SK-N-SH (cell line): ENCODE results near the gene KIR2DL1. TPM values are rescaled to one million over a fixed set of nuclear protein-coding genes. Genes with fewer than 3 reads are reported as not detected.
"Not testable (repeated sequence)": the region's sequence is repeated elsewhere in the genome, so short reads cannot be mapped to it uniquely, and the experiment has no call there.

Experiments
- CTCF ChIA-PET: fragments of 300-600, 350-600 bp; formaldehyde crosslinking; extraction: SDS; loops from one replicate; lab custom pipeline; 2021; lab: Yijun Ruan, JAX
- POLR2A ChIA-PET: fragments of 350-600 bp; sonication (Branson Sonifier 250); formaldehyde crosslinking; extraction: SDS; loops from one replicate; lab custom pipeline; 2020; ENCODE audit warnings: antibody characterized with exemption, inconsistent platforms; lab: Yijun Ruan, JAX
- DNase-seq: peaks from one replicate; pipeline ENCODE4 v3.0.0; 2012
- H2AFZ ChIP-seq: fragments of 200-600 bp; sonication (generic); 2 replicates; pipeline ENCODE4 v1.8.1; 2016; ENCODE audit warnings: antibody characterized with exemption, mild to moderate bottlenecking, low read depth
- H3F3A ChIP-seq: fragments of 200-600 bp; sonication (generic); replicated peaks from 2 replicates; pipeline ENCODE3; 2016; ENCODE audit warnings: antibody characterized with exemption, mild to moderate bottlenecking; ENCODE audit not compliant: insufficient read depth
- H3K27ac ChIP-seq, 2 experiments: fragments of 200-500 bp in 1 of 2; fragments of 200-600 bp in 1 of 2; sonication (Bioruptor generic) in 1 of 2; sonication (generic), shearing (Covaris generic) in 1 of 2; 2 replicates each; pipeline versions ENCODE4 v1.5.1 to v1.6.1; 2014 to 2016; ENCODE audit warnings: low read depth in 2 of 2, inconsistent platforms in 1 of 2, low read length in 1 of 2, mild to moderate bottlenecking in 1 of 2, mixed read lengths in 1 of 2
- H3K27me3 ChIP-seq: fragments of 200-600 bp; sonication (generic), shearing (Covaris generic); 2 replicates; pipeline ENCODE4 v1.6.1; 2016; ENCODE audit warnings: mixed run types; ENCODE audit not compliant: insufficient read depth
- H3K36me3 ChIP-seq, 2 experiments: fragments of 200-500 bp in 1 of 2; fragments of 200-600 bp in 1 of 2; sonication (Bioruptor generic) in 1 of 2; sonication (generic) in 1 of 2; replicated peaks in 1 of 2; 2 replicates each; pipeline versions ENCODE3 to v1.5.1; 2014 to 2016; ENCODE audit warnings: low read length in 1 of 2, mild to moderate bottlenecking in 1 of 2; ENCODE audit not compliant: insufficient read depth in 2 of 2, control insufficient read depth in 1 of 2
- H3K4me1 ChIP-seq, 2 experiments: fragments of 200-500 bp in 1 of 2; fragments of 200-600 bp in 1 of 2; sonication (Bioruptor generic) in 1 of 2; sonication (generic), shearing (Covaris generic) in 1 of 2; 2 replicates each; pipeline versions ENCODE4 v1.5.1 to v1.6.1; 2014 to 2016; ENCODE audit warnings: low read depth in 1 of 2, low read length in 1 of 2, mixed run types in 1 of 2; ENCODE audit not compliant: insufficient read depth in 2 of 2, control insufficient read depth in 1 of 2
- H3K4me2 ChIP-seq: fragments of 200-600 bp; sonication (generic), shearing (Covaris generic); 2 replicates; pipeline ENCODE4 v1.6.1; 2017; ENCODE audit warnings: mixed run types
- H3K4me3 ChIP-seq, 2 experiments: fragments of 200-500 bp in 1 of 2; fragments of 200-600 bp in 1 of 2; sonication (Bioruptor generic) in 1 of 2; sonication (generic), shearing (Covaris generic) in 1 of 2; 2 replicates each; pipeline versions ENCODE4 v1.5.1 to v1.8.1; 2014 to 2016; ENCODE audit warnings: low read depth in 2 of 2, inconsistent platforms in 1 of 2, low read length in 1 of 2, mild to moderate bottlenecking in 1 of 2, mixed read lengths in 1 of 2, moderate library complexity in 1 of 2
- H3K79me2 ChIP-seq: fragments of 200-600 bp; sonication (generic); 2 replicates; pipeline ENCODE4 v1.8.1; 2017; ENCODE audit warnings: mild to moderate bottlenecking; ENCODE audit not compliant: insufficient read depth
- H3K9ac ChIP-seq: fragments of 200-600 bp; sonication (generic); 2 replicates; pipeline ENCODE4 v1.6.1; 2017; ENCODE audit warnings: mixed run types
- H3K9me2 ChIP-seq: fragments of 200-600 bp; sonication (generic); 2 replicates; pipeline ENCODE4 v1.6.1; 2017; ENCODE audit warnings: mixed run types
- H3K9me3 ChIP-seq: fragments of 200-600 bp; sonication (generic); 2 replicates; pipeline ENCODE4 v1.6.1; 2017; ENCODE audit warnings: mixed run types, mild to moderate bottlenecking, moderate library complexity
- H4K20me1 ChIP-seq: fragments of 200-600 bp; sonication (generic); 2 replicates; pipeline ENCODE4 v1.6.1; 2017; ENCODE audit warnings: mild to moderate bottlenecking, mixed run types; ENCODE audit not compliant: insufficient read depth
- WGBS: methylation state at CpG from one replicate; pipeline ENCODE4 v1.1.6; 2017; ENCODE audit warnings: low lambda C conversion rate; 5-methylcytosine and 5-hydroxymethylcytosine counted together
- polyA plus RNA-seq, 3 experiments: library from polyadenylated mRNA; depleted of rRNA; stranded (reverse); fragments of >200 nt; gene quantifications; 2 replicates each; pipeline ENCODE4 v1.2.3, GENCODE V29; 2012

The KIR2DL1 gene
- polyA plus RNA-seq, 1 of the 3 experiments (the other 2 are of a cell fraction): not detected

DNA sequence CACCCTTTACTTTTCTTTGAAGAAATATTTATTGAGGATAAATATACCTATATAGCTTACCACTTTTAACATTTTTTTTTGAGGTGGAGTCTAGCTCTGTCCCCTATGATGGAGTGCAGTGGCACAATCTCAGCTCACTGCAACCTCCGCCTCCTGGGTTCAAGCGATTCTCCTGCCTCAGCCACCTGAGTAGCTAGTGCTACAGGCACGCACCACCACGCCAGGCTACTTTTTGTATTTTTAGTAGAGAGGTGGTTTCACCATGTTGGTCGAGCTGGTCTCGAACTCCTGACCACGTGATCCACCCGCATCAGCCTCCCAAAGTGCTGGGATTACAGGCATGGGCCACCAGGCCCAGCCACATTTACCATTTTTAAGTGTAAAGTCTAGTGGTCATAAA lies 6.2 kb downstream of the KIR2DL1 start:
- H3K27ac ChIP-seq, H3K4me3 ChIP-seq, H3K79me2 ChIP-seq, POLR2A ChIA-PET, DNase-seq, H4K20me1 ChIP-seq, H2AFZ ChIP-seq, H3K9me3 ChIP-seq, H3K4me2 ChIP-seq, H3K36me3 ChIP-seq, H3K9ac ChIP-seq, H3K4me1 ChIP-seq, H3K27me3 ChIP-seq, H3F3A ChIP-seq, H3K9me2 ChIP-seq: not testable (repeated sequence)
- WGBS: 10% methylated on average over 8 of the region's 8 CpGs
- CTCF ChIA-PET: interaction anchor here (1.2 kb wide), 1 partner anchor 65 kb away, joined by 3 read pairs; no protein-coding TSS in a partner anchor

GRCh38 chr19:54777851-54778250 lies 8.3 kb downstream of the KIR2DL1 start:
- DNase-seq, H3K79me2 ChIP-seq, H3K27ac ChIP-seq, H3K9ac ChIP-seq, H3K36me3 ChIP-seq, H3K9me2 ChIP-seq, H3K9me3 ChIP-seq, CTCF ChIA-PET, H4K20me1 ChIP-seq, POLR2A ChIA-PET, H3K4me1 ChIP-seq, H3F3A ChIP-seq, H2AFZ ChIP-seq, H3K4me2 ChIP-seq, H3K27me3 ChIP-seq, H3K4me3 ChIP-seq: not testable (repeated sequence)
- WGBS: 6% methylated on average over 4 of the region's 4 CpGs

GRCh38 chr19:54778896-54779295 lies 9.3 kb downstream of the KIR2DL1 start:
- H3K9me2 ChIP-seq, H3K27me3 ChIP-seq, CTCF ChIA-PET, POLR2A ChIA-PET, H3K4me2 ChIP-seq, H3K79me2 ChIP-seq, H3K4me1 ChIP-seq, H4K20me1 ChIP-seq, H3K4me3 ChIP-seq, H2AFZ ChIP-seq, H3K9me3 ChIP-seq, DNase-seq, H3K36me3 ChIP-seq, H3K9ac ChIP-seq, H3K27ac ChIP-seq, H3F3A ChIP-seq: not testable (repeated sequence)
- WGBS: 27% methylated on average over 7 of the region's 7 CpGs

DNA sequence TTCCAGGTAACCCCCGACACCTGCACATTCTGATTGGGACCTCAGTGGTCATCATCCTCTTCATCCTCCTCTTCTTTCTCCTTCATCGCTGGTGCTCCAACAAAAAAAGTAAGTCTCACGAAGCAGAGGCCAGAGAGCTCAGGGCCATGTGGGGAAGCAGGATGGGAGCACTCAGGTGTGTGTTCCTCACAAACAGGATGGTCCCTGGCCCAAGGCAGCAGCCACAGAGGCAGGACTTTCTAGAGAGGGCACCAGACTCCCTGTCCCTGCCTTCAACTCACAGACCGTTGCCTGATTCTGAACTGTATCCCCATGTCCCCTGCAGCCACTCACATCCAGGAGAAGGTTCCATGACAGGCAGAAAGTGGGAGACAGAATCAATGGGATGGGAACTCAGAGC lies 13.3 kb downstream of the KIR2DL1 start:
- H4K20me1 ChIP-seq, H3K36me3 ChIP-seq, H3K9me3 ChIP-seq, H3K4me1 ChIP-seq, CTCF ChIA-PET, DNase-seq, H3K9ac ChIP-seq, H3K4me2 ChIP-seq, H3F3A ChIP-seq, H3K79me2 ChIP-seq, POLR2A ChIA-PET, H3K27ac ChIP-seq, H3K9me2 ChIP-seq, H3K4me3 ChIP-seq, H2AFZ ChIP-seq: not testable (repeated sequence)
- H3K27me3 ChIP-seq: peaks cover 14% of the 10 kb centered on the region; the same call in 1 of the 2 replicates
- 4% methylated on average over 4 of the region's 4 CpGs for WGBS

- 12% methylated on average over 20 of the region's 24 CpGs for whole genome bisulfite sequencing
- H3K36me3 ChIP-seq, H3K9ac ChIP-seq, POLR2A ChIA-PET, H3K4me2 ChIP-seq, H2AFZ ChIP-seq, H3K4me3 ChIP-seq, H3F3A ChIP-seq, H3K9me3 ChIP-seq, H3K4me1 ChIP-seq, CTCF ChIA-PET, H3K27ac ChIP-seq, H3K9me2 ChIP-seq, H4K20me1 ChIP-seq, DNase-seq, H3K79me2 ChIP-seq: not testable (repeated sequence)
- H3K27me3 ChIP-seq: peaks cover 21% of the 10 kb centered on the region; the same call in 1 of the 2 replicates
Observed at GRCh38 chr19:54786091-54786723, 16.6 kb downstream of the KIR2DL1 start.

- POLR2A ChIA-PET, H3K4me2 ChIP-seq, H3K9ac ChIP-seq, H3K4me1 ChIP-seq, H2AFZ ChIP-seq, H3F3A ChIP-seq, H3K9me3 ChIP-seq, H3K27ac ChIP-seq, H3K36me3 ChIP-seq, H4K20me1 ChIP-seq, CTCF ChIA-PET, DNase-seq, H3K79me2 ChIP-seq, H3K4me3 ChIP-seq, H3K9me2 ChIP-seq: not testable (repeated sequence)
- peaks cover 40% of the 10 kb centered on the region; the same call in 1 of the 2 replicates for H3K27me3 ChIP-seq
- 17% methylated on average over 6 of the region's 6 CpGs for WGBS
Observed at GRCh38 chr19:54788154-54788553, 18.6 kb downstream of the KIR2DL1 start.
